GM12891 (cell line): Measurements from ENCODE around the gene SERPINB13.

Experiments used
- POLR2A ChIP-seq: IDR thresholded peaks from 2 replicates; pipeline ENCODE4 v1.6.1; 2011; ENCODE audit warnings: low read depth, low read length, control low read depth
- POLR2AphosphoS5 ChIP-seq: IDR thresholded peaks from 2 replicates; pipeline ENCODE4 v1.6.1; 2011; ENCODE audit warnings: low read depth, low read length, control low read depth
- SPI1 ChIP-seq: IDR thresholded peaks from 2 replicates; pipeline ENCODE4 v1.6.1; 2011; ENCODE audit warnings: low read depth, low read length, control low read depth

DNA sequence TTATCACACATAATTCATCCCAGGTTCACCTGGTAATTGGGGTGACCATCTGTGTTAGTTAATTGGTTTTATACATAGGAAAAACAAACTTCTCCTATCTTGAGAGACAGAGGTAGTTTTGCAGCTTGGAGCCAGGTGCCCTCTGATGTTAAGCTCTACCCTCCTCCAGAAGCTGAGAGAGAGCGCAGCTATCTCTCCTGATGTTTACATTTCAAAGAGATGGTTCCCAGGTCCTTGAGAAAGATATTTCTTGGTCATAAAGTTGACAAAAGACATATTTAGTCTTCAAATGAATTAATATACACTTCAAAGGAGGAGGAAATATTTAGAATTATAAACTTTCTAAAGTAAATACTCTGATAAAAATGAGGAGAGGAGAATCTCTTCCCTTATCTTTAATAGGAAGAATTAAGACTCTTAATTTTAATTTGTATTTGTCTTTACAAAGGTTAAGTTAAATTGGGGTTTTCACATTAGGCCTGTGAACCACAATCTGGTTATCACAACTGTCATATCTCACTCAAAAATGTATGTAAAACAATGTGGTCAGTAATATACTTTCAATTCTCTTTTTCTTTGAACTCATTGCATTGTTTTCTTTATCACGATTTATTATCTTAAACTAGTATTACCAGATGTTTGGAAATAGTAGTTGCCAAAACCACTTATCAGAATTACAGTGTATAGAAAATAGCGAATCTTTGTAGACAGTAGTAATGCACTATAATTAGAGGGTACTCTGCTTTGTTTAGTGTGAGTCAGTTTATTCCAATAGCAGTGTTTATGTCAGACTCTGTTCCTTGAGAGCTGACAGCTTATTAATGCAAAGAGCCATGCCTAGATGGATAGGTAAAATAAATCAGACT lies 30.1 kb downstream of the SERPINB13 start:
- TF ChIP-seq POLR2AphosphoS5: no peak
- TF ChIP-seq POLR2A: no peak
- TF ChIP-seq SPI1: peak; percentile 65
